GM19372 (cell line): ENCODE results near the gene ZMAT2.
"Not testable (repeated sequence)": the region's sequence is repeated elsewhere in the genome, so short reads cannot be mapped to it uniquely, and the experiment has no call there.

Source experiments
- ATAC-seq: cut with Tn5 transposase; IDR thresholded peaks from one replicate; pipeline ENCODE4 v1.9.1; 2021; ENCODE audit warnings: mild to moderate bottlenecking, low read depth, moderate library complexity; ENCODE audit not compliant: unreplicated experiment

Gene ZMAT2

GRCh38 chr5:140700177-140701144 lies at the start of gene ZMAT2:
ZMAT2 (plus strand) TSS chr5:140700447; CDS start chr5:140700461, 14 bp downstream.
- ATAC-seq = peak; percentile 98

- no peak for ATAC-seq
Observed at GRCh38 chr5:140658870-140659269, 41.4 kb upstream of the ZMAT2 start.

- ATAC-seq = not testable (repeated sequence)
Observed at GRCh38 chr5:140660371-140660770, 39.9 kb upstream of the ZMAT2 start.

- ATAC-seq = no peak
Observed at GRCh38 chr5:140664030-140664358, 36.3 kb upstream of the ZMAT2 start.

- peak; percentile 97 for ATAC-seq
Observed at GRCh38 chr5:140664359-140665119, 35.7 kb upstream of the ZMAT2 start, which contains the start of gene WDR55. WDR55 (plus strand) TSS chr5:140664904; CDS start chr5:140664913, 9 bp downstream.

- ATAC-seq = not testable (repeated sequence)
Observed at GRCh38 chr5:140671035-140671434, 29.2 kb upstream of the ZMAT2 start.

- ATAC-seq = no peak
Observed at GRCh38 chr5:140671472-140672125, 28.6 kb upstream of the ZMAT2 start.

- ATAC-seq = no peak
Observed at GRCh38 chr5:140672455-140673186, 27.6 kb upstream of the ZMAT2 start.

- ATAC-seq = no peak
Observed at GRCh38 chr5:140673187-140673976, 26.9 kb upstream of the ZMAT2 start, which contains the start of gene DND1. DND1 (minus strand) TSS chr5:140673576; CDS start chr5:140673542, 34 bp downstream.

GRCh38 chr5:140674211-140674610 lies 26.0 kb upstream of the ZMAT2 start:
- ATAC-seq = no peak

GRCh38 chr5:140674629-140675028 lies 25.6 kb upstream of the ZMAT2 start:
- ATAC-seq = no peak

- ATAC-seq = no peak
Observed at GRCh38 chr5:140677947-140678346, 22.3 kb upstream of the ZMAT2 start.

- no peak for ATAC-seq
Observed at GRCh38 chr5:140678993-140679392, 21.3 kb upstream of the ZMAT2 start.

GRCh38 chr5:140690376-140690932 lies 9.8 kb upstream of the ZMAT2 start:
- ATAC-seq = no peak

GRCh38 chr5:140690941-140691924 lies 9.0 kb upstream of the ZMAT2 start, which contains the start of the genes HARS1 and HARS2:
HARS1 (minus strand) TSS chr5:140691370; CDS start chr5:140691304, 66 bp downstream.
HARS2 (plus strand) TSS chr5:140691455; CDS start chr5:140691649, 194 bp downstream.
- peak; percentile 98 for ATAC-seq

- no peak for ATAC-seq
Observed at GRCh38 chr5:140694276-140694675, 6.0 kb upstream of the ZMAT2 start.

- no peak for ATAC-seq
Observed at GRCh38 chr5:140696891-140697492, 3.3 kb upstream of the ZMAT2 start.
